Stomach (tissue), 4 donors: ENCODE measurements around the gene TOGARAM1.

Source experiments
- EP300 ChIP-seq: sonication (generic); formaldehyde crosslinking; IDR thresholded peaks from one replicate; pipeline ENCODE4 v1.6.1; 2017; ENCODE audit warnings: antibody characterized with exemption
- TF ChIP-seq, protein P1 (sequence below), 7 experiments: fragments of 450-650 bp in 4 of 7; fragments of 200-600 bp in 3 of 7; sonication (generic) in 3 of 7; IDR thresholded peaks; one replicate each; pipeline ENCODE4 v1.5.1; 2016 to 2019; ENCODE audit warnings: antibody characterized with exemption in 7 of 7, control low read depth in 2 of 7, mild to moderate bottlenecking in 1 of 7

DNA sequence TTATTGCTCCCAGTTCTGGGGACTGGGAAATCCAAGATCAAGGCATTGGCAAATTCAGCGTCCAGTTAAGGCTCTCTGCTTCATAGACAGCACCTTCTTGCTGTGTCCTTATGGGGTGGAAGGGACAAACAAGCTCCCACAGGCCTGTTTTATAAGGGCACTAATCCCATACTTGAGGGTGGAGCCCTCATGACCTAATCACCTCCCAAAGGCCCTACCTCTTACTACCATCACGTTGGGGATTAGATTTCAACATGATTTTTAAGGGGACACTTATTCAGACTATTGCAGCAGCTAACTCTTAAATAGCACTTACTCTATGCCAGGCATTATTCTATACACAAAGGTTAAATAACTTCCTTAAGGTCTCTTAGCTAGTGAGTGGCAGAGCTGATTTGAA, 17.3 kb downstream of the TOGARAM1 start:
- TF ChIP-seq, protein P1, sequence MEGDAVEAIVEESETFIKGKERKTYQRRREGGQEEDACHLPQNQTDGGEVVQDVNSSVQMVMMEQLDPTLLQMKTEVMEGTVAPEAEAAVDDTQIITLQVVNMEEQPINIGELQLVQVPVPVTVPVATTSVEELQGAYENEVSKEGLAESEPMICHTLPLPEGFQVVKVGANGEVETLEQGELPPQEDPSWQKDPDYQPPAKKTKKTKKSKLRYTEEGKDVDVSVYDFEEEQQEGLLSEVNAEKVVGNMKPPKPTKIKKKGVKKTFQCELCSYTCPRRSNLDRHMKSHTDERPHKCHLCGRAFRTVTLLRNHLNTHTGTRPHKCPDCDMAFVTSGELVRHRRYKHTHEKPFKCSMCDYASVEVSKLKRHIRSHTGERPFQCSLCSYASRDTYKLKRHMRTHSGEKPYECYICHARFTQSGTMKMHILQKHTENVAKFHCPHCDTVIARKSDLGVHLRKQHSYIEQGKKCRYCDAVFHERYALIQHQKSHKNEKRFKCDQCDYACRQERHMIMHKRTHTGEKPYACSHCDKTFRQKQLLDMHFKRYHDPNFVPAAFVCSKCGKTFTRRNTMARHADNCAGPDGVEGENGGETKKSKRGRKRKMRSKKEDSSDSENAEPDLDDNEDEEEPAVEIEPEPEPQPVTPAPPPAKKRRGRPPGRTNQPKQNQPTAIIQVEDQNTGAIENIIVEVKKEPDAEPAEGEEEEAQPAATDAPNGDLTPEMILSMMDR (IDR thresholded peaks at IDR 0.05): no peak
- TF ChIP-seq EP300: no peak
